Activated CD8-positive, alpha-beta memory T cell treated with anti-CD3 and anti-CD28 coated beads, Interleukin-2, amount 50 U/mL, for 48 hours (primary cell): Measurements from ENCODE around the gene LPP.

ENCODE experiments used
- DNase-seq: peaks from one replicate; pipeline ENCODE4 v3.0.0-alpha.2; 2020

The LPP gene

DNA sequence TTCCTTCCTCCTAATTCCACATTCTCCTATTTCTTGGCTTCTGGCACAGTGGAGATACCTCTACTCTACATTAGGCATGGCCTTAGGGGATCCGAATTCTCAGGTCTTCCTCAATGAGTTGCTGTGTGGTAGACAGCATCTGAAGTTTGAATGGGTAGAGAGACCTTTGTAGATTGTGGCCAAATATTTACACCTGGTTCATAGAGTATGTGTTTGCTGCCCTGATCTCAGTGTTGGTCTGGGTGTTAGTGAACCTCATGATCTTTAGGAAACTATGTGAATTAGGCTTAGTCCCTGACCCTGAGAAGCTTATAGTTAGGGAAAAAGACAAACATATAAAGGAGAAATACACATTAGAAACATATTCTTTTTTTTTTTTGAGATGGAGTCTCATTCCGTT is 75.8 kb downstream of the LPP start:
- no peak for DNase-seq

DNA sequence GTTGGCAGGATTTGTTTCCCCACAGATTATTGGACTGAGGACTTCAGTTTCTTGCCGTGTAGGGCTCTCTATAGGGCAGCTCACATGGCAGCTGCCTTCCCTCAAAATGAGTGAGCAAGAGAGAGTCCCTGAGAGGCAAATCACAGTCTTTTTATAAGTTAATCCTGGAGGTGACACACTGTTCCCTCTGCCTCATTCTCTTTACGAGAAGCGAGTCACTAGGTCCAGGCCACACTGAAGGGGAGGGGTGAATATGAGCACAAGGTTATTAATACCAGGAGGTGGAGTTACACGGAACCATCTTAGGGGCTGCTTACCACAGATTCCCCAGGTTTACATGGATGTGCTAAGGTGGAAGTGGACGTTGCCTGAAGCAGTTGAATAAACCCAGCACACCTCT is 77.0 kb downstream of the LPP start:
- DNase-seq, result no peak

DNA sequence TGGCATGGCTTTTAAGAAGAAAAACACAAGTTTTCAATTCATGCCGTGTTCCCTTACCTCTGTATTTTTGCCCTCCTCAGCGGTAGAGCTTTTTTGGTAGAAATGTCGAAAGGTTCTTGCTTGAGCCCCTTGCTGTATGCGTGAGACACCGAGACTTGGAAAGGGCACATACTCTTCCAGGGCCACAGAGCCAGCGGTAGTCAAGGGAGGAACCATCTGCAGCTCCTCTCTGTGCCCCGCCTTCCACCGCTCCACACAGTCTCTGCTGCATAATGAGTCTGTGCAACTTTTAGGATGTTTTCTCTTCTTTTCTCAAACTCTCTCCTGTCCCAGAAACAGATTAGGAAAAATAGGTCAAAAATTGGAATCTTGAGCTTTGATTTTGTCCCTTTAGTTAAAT is 77.5 kb downstream of the LPP start:
- no peak for DNase-seq

DNA sequence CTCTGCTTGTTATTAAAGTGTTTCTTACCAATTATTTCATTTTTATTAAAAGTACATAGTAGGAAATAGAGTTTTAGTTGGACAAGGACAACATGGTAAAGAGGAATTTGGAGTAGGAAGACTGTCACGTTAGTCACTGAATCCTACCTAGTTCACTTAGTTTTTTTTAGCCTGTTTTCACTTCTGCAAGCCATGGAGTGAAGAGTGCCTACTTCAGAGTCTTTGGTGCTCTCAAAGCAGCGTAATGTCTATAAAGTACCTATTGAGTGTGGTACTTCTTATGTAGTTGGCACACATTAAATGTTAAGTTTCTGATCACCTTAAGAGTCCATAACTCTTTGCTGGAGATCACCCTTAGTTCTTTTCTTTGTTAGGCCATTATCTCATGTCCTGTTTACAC is 78.7 kb downstream of the LPP start:
- DNase-seq, result no peak

DNA sequence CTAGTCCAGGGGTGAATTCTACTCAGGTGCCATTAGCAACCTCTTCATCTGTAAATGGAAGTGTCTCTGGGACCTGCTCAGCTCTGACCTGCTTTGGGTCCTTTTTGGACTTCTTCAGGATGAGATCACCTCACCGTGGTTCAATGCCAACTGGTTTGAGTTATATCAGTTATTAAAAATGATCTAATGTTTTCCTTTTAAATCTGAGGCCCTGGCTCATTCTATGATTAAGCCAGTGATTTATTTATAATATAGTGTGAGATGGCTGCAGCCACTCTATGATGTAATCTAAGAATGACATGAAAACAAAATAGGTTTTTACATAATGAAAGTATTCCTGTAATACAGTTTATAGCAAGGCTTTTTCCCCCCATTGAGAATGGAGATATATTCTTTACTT is 79.4 kb downstream of the LPP start:
- no peak for DNase-seq

DNA sequence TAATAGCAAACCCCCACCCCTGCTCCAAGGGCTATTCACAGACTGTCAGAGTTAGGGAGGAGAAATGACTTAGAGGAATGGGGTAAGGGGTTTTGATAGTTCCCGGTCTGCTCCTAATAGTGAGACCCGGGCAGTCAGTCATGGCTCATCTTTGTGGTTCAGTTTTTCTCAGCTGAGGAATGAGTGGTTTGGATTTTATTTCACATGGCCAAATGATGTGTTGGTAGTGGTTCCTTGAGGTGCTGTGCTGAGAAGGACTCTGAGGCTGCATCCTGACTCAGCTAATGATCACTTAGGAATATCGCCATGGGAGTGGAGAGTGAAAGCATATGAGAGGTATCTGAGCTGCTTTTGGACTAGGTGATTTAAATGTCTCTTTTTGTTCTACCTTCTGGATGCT is 80.2 kb downstream of the LPP start:
- no peak for DNase-seq

DNA sequence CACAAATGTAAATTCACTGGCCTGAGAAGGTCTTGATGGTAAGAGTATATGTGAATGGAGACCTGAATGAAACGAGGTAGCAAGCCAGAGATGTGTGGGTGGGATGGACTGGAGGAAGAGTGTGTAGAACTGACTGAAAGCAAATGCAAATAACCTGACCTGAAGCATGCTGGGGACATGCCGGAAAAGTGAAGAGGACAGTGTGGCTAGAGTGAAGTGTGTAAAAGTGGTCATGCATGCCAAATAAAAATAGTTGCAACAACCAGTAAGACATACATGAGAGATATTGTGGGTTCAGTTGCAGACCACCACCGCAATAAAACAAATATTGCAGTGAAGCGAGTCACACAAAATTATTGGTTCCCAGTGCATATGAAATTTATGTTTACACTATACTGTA is 82.3 kb downstream of the LPP start:
- no peak for DNase-seq

DNA sequence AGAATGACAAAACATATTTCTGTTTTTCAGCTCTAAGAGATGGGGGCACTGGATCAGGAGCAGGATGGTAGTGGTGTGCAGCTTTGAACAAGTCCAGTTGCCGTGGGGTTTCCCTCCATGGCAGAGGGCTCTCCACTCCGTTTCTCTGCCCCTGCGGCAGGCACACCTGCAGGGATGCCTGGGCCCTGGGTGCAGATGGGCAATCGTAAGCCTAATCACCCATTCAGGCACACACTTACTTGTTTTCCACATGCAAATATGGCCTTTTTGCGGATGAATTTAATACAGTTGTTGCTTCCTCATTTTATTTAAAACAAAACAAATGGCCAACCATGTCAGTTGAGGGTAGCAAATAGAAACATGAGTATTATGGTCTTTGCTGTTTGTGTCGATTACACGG is 85.1 kb downstream of the LPP start:
- no peak for DNase-seq

DNA sequence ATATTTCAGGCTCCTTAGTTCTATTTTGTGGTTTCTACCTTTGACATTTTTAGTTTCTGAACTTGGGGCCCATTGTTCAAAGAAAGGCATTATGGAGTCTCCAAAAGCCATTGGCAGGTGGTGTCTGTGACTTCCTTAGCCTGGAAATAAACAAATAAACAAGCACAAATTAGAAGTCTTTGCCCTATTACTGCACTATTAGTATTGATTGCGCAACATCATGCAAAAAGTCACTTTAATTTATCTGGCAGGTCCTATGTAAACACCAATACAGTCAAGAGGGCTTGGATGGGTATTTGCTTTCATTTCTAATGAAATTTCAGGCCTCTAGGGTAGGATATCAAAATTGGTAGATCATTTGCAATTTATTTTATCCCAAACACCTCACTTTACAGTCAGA is 85.6 kb downstream of the LPP start:
- DNase-seq, result no peak

DNA sequence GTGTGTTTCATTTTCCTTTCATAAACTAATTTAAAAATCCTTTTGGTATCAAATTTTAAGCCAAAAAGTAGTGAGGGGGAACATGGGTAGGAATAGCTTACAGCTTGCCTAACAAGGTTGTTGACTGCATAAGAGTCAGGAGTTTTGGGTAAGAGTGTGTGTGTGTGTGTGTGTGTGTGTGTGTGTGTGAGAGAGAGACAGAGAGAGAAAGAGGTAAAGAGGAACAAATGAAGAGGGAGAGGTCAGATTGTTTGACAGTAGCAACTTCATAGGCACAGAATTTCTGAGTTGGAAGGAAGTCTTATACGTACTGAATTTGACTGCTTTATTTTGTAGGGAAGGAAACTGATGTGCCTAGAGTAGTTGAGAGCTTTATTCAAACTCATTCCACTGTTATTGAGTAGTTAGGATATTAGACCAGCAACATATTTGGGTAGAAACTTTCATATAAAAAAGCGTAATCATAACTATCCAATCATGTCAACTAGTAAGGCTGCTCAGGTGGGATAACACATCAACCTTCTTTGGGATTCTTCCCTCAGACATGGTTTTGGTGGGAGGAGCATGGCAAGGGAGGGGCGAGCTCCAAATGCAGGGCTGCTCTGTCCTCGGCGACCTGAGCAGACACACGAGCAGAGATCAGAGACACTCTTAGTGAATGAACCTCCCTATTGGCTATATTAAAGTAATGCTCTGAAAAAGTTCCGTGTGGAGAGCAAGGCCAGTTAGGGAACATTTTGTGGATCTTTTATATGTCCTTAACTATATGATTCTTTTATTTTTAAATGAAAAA is 86.4 kb downstream of the LPP start:
- DNase-seq, result no peak

DNA sequence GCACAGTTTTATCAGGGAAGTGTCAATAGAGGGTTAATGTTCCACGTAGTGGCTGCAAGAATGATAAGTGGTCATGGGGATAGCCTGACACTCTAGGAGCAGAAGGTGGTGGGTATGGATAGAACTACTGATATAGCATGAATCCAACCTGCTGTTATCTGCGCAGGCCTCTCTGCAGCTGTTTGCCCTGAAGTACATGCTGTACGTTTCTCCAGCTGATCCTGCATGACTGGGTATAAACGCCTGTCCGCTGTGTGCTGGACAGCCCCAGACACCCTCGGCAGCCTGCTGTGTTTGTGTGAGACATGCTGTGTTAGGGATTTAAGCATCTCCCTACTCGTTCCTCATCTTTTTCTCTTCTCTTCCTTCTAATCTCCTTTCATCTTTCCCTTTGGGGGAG is 87.1 kb downstream of the LPP start:
- DNase-seq, result no peak

DNA sequence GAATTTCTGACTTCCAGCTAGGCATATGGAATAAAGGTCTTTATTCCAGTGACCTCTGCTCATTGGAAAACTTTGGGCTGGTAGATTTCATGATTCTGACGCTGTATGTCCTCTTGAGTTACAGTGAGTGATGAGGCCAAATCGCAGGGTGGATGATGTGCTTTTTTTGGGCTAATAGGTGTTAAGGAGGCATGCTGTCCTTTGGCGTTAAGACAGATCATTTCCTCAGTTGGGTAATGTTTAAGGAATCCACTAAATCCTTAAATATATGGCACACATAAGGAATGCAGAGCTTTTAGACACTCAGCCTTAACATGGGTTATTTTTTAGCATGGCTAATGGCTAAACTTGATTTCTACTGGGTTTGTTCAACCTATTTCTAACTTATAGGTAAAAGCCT is 87.9 kb downstream of the LPP start:
- DNase-seq, result no peak

DNA sequence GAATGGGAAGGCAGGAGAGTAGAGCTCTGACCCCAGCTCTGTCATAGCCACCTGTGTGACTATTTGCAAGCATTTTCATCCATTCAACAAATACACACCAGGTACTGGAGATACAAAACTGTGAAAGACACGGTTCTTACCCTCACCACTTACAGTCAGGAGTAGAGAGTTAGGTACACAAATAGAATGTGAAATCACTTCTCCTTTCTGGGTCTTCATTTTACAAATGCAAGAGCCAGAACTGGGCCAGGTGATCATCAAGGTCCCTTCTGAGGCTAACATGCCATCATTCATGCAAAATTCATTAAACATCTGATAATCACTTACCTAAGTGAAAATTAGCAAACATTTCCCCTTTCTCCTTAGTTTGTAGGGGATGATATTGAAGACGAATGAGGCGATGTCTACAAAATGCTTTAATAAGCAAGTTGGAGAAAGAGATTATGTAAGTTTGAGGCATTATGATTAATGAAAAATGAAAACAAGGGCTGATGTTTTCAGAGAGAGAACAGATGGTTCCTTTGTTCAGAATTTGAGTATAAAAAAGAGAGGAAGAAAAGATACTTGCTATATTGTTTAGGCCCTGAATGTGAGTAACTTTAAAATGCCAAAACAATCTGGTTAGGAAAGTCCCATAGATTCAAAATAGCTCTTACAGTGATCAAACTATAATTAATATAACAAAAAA is 88.6 kb downstream of the LPP start:
- no peak for DNase-seq

DNA sequence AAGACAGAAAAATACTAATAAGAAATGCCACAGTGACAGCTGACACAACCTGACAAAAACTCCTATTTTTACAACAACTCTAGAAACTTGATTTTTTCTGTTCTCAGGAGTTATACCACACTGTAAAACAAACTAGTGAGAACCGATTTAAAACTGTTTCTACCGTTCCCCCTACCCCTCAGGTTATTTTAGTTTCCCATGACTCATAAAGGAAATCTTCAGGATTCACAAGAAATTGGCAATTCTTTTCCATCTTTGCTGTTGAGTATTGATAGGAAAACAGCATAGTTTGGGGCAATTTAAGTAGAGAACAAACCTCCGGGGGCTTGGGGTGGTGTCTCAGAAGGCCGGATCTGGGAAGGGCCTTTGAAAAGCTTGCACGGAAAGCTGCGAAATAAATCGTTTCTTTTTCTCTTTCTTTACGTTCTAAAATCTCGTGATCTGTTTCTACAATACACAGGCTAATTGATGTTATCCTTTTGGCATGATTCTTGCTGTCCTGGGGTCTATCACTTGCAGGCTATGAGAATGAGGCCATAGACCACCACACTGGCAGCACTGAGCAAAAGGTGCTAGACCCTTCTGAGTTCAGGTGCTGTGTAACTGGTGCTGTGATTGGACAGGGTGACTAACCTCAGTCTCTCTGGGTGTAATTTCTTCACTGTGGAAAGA is 89.3 kb downstream of the LPP start:
- no peak for DNase-seq

DNA sequence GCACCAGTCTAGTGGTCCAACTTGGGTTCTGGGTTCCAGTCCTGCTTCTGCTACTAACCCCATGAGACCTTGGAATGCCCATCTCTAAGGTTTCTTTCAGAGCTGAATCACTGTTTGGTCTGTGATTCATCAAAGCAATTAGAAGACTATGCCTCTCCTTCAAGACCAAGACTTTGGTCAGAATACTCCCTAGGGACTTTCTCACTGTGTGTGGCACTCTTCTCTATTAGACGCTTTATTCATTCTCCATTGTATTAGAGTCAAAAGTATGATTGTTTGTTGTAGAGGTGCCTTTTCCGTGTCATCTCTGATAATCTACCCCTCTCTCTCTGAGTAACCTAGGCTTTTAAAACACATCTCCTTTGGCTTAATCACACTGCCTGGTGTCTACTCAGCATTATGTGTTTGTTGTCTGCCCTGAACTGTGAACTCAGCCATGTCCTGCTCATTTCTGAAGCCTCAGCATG is 90.5 kb downstream of the LPP start:
- no peak for DNase-seq

DNA sequence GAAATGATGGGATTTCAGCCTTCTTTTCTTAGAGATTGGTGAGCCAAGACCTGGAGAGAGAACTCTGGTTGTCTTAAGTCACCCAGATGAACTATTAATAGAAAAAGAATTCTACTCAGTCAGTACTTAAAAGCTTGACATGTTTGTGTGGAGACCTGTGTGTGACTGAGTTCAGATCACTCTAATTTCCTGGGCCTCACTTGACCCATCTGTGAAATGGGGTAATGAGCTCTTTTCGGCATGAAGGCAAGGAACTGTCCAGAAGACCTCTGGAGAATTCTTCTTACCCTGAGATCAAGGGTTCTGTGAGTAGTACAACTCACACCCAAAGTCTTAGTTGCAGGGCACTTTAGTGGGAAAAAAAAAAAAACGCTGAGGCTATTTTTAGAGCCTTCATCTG is 92.9 kb downstream of the LPP start:
- no peak for DNase-seq

DNA sequence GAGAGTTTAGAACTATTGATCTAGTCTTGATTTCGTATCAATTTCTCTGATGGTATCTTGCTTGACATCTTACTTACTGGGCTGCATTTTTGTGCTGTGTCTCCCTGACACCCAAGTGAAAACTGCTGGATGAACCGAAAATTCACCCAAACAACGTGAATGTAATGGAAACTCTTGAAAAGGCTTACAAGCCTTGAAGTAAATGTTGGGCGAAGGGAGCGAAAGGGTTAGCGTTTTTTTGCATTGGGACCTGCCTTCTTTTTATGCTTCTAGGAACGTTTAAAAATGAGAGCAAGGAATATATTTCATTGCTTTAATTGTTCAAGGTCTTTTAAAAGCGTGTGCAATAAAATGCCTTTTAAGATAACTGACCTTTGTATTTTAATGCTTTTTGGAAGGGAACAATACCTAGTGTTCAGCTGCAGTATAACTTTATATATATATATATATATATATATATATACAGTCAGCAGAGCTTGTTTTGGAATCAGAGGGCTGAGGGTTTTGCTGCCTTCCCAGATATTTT is 94.1 kb downstream of the LPP start:
- no peak for DNase-seq

DNA sequence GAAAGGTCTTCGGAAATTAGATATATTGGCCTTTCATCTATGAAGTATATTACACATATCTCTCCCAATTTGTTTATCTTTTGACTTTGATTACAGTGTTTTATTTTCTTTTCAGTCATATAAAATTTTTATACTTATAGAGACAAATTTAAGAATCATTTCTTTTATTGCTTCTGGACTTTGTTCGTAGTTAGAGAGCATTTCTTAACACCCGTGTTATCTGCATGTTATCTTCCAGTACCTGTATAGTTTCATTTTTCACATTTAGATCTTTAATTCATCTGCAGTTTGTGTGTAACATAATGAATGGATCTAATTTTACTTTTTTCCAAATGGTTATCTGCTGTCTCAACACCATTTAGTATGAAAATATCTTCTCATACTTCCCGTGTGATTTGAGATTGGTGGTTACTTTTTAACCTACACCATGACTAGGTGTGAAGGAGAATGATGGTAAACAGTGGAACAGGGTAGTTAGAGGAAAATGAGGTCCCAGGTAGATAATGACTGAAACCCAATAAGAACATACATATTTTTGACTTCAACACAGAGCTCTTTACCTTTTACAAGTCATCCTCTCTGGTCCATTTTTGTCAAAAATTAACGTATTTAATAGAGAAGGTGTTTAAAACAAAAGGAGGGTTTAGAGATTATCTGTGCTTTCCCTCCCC is 99.3 kb downstream of the LPP start:
- DNase-seq, result no peak

DNA sequence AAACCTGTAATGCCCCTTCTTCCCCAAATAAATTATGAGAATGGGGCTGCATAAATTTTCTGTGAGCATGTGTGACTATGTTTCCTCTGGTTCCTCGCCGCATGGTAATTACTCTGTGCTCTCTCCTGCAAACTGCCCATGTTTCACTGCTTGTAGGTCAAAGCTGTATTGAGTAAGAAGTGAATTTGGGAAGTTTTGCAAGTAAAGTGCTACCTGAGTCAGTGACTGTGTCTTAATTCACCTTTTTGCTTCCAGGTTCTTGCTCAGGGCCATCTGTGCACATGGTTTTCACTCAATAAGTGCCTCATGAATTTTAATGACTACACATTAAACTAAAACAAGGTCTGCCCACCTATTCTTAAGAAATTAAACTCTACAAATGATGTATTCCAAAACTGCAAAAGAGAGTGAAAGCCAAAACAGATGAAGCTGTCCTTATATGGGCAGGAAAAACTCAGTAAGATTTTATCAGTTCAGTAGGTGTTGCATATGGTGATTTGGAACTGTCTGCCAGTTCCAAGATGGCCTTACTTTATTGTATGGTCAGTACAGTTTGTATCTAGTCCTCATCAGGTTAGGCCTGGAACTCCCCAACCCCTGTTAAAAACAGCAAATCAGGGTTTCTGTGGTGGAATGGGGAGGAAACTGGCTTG is 100.0 kb downstream of the LPP start:
- DNase-seq, result no peak

DNA sequence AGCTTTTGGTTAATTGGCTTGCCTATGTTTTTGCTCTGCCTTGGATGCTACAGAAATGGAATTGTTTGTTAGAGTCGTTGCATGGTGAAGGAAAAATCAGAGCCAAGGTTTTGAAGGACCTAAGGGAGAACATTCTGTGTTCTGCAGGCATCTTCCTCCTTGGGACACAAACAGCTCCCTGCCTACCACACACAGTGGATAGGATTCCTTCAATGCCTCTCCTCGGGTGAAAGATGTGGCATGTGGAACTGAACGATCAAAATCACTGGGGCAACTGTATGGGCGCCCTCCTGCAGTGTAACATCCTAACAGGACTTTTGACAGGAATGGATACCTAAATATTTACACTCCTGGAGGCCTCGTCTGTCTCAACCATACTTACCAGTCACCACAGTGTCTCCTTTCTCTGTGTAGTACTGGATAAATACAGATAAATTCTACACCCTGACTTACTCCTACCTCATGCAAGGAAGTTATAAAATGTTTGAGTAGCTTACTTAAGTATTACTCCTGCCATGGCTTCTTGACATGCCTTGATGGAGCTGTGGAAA is 100.6 kb downstream of the LPP start:
- no peak for DNase-seq

DNA sequence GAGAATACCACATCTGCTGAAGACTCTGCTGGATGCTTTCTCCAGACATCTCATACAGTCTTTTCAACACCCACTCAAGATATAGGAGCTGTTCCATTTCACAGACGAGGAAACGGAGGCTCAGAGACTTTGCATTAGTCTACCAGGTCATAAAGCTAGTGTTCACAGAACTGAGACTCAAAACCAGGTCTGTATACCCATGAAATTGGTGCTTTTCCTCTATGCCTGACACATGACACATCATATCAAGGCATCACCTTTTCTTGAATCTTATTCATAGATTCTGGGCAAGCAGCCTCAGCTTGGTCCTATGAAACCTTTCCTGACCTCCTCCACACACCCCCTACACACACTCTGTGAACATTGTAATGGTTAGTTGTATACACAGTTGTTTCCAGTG is 101.2 kb downstream of the LPP start:
- no peak for DNase-seq

DNA sequence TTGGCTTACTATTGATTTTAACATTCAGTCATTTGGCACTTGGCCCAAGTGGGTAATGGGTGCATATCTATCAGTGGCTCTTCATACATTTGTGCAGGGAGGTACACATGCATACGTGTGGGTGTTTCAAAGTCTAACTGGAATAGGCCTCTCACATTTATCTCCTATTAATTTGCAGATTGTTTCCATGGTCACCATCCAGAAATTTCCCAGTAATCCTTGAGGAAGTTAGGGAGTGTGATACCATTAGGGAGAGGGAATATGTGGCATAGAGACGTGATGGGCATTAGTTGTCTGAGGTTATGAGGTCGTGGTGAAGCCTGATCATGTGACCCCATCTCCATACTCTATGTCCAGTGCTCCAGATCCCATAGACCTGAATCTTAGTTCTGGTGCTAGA is 102.8 kb downstream of the LPP start:
- DNase-seq, result no peak
